Astrocyte of the hippocampus (primary cell): ENCODE data around the gene LIN28B.
"Not testable (repeated sequence)": the region's sequence is repeated elsewhere in the genome, so short reads cannot be mapped to it uniquely, and the experiment has no call there.

ENCODE experiments used
- DNase-seq: peaks from one replicate; pipeline ENCODE4 v3.0.0; 2011; ENCODE audit warnings: low read depth, low spot score

Gene LIN28B

GRCh38 chr6:105013459-105013858 lies 56.6 kb downstream of the LIN28B start:
- DNase-seq = not testable (repeated sequence)

DNA sequence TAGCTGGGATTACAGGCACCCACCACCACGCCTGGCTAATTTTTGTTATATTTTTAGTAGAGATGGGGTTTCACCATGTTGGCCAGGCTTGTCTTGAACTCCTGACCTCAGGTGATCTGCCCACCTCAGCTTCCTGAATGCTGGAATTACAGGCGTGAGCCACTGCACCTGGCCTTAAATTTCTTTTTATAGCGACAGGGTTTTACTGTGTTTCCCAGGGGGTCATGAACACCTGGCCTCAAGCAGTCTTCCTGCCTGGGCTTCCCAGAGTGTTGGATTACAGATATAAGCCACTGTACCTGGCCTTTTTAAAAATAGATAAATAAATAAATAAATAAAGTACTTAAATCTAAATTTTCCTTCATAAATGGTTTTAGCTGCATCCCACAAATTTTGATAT lies 57.5 kb downstream of the LIN28B start:
- no peak for DNase-seq

- peak; percentile 11 for DNase-seq
These were observed 58.0 kb downstream of the LIN28B start for GRCh38 chr6:105014954-105015353.

- DNase-seq = peak; percentile 68
These were observed 58.6 kb downstream of the LIN28B start for GRCh38 chr6:105015482-105015881.

DNA sequence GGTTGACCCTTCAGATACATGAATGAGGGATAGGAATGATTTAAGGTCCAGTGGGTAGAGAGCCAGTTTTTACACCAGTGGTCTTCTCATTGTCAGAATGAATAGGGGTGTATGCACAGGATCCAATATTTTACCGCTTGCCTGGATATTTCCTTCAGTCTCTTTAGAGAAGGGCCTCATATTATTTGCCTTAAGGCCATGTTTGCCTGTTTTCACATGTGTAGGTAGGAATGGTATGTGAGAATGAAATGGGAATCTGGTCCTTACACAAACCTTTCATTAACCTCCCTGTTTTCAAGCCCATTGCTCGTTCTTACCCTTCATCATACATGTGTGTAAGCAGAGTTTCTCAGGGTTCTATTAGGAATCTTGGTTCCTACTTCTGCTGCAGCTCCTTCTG lies 62.4 kb downstream of the LIN28B start:
- DNase-seq = no peak

- no peak for DNase-seq
These were observed 64.5 kb downstream of the LIN28B start for GRCh38 chr6:105021399-105021798.

DNA sequence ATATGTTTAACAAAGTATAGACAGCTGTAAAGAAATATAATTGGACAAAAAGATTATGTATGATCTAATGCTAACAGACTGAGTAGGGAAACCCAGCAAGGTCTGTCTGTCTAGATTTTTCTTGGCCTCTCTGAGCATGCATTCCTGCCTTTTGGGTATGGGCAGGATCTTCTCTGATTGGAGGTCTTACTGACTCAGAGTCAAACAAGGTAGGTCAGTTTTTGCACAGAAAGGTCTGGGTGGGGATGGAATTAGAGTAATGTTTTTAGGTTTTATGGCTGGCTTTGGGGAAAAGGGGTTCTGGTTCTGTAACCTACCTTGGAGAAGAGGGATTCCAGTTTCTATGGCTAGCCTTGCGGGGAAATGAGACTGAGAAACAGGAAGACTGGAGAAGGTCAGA lies 65.5 kb downstream of the LIN28B start:
- no peak for DNase-seq

- DNase-seq = peak; percentile 41
These were observed 67.9 kb downstream of the LIN28B start for GRCh38 chr6:105024803-105025202.

DNA sequence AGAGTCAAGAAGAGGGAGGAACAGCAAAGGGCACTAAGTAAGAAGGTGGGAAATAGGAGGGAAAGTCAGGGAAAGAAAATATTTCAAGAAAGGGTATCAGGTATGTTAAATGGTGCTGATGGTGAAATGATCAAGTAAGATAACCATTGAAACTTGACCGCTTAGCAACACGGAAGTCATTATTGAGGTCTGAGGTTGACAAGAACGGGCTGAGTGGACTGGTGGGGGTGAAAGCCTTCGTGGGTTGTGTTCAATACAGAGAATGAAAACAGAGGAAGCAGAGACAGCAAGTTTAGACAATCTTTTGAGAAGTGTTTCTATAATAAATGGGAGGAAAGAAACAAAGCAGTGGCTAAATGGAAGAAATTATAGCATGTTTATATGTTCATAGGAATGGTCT lies 72.0 kb downstream of the LIN28B start:
- no peak for DNase-seq

- no peak for DNase-seq
These were observed 72.7 kb downstream of the LIN28B start for GRCh38 chr6:105029581-105029980.

- no peak for DNase-seq
These were observed 77.6 kb downstream of the LIN28B start for GRCh38 chr6:105034470-105034869.

GRCh38 chr6:105035299-105035698 lies 78.4 kb downstream of the LIN28B start:
- DNase-seq = no peak

GRCh38 chr6:105036351-105036750 lies 79.4 kb downstream of the LIN28B start:
- DNase-seq = no peak

DNA sequence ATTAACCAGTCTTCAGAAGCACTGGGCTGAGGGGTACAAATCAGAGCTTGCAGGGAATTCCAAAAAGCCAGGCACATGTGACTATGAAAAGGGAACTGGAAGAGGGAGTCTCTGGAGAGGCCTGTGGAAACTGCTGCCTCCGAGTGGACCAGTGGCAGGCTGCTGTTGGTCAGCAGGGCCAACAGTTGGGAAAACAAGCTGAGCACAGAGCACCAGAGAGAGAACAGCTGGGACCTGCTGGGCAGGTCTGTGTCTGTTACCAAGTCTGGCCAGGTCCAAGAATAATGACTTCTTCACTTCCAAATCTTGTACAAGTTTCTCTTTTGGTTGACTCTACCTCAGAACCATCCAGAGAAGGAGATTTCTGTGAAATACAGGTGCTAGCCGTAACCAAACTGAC lies 81.4 kb downstream of the LIN28B start:
- DNase-seq = no peak

- DNase-seq = peak; percentile 28
These were observed 85.0 kb downstream of the LIN28B start for GRCh38 chr6:105041880-105042279.

- DNase-seq = no peak
These were observed 85.7 kb downstream of the LIN28B start for GRCh38 chr6:105042648-105043047.

DNA sequence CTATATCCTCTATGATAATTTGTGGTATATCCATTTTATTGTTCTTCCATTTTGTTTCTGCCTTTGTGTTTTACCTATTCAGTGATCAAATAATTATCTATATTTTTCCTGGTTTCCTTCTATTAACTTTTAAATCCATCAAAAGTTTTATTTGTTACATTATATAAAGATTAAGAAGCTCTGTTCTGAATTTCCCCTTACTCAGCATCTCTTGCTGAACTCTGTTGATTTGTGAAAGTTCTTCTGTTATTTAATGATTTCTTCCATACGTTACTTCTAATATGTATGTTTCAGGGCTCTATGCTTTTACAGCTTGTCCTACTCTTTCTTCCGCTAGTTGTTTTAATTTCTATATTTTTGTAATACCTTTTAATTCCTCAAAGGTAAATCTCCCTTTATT lies 87.1 kb downstream of the LIN28B start:
- no peak for DNase-seq

DNA sequence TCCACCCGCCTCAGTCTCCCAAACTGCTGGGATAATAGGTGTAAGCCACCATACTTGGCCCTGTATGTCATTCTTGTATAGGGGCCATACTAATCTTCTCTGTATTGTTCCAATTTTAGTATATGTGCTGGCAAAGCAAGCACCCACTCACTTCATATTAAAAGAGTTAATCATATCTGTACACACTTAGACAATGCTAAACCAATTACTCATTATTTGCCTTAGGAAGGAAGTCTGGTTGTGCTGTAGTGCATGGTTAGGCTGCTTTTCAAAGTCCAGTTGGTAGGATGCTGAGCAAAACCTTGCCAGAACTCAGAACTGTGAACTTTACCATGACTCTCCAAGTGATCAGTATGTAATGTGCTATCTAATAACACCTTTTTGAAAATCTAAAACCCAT lies 88.6 kb downstream of the LIN28B start:
- no peak for DNase-seq

GRCh38 chr6:105051941-105052471 lies 95.1 kb downstream of the LIN28B start:
- no peak for DNase-seq

- no peak for DNase-seq
These were observed 99.7 kb downstream of the LIN28B start for GRCh38 chr6:105056646-105057045.

GRCh38 chr6:105057160-105057559 lies 100.3 kb downstream of the LIN28B start:
- DNase-seq = no peak

GRCh38 chr6:105058316-105058715 lies 101.4 kb downstream of the LIN28B start:
- no peak for DNase-seq

DNA sequence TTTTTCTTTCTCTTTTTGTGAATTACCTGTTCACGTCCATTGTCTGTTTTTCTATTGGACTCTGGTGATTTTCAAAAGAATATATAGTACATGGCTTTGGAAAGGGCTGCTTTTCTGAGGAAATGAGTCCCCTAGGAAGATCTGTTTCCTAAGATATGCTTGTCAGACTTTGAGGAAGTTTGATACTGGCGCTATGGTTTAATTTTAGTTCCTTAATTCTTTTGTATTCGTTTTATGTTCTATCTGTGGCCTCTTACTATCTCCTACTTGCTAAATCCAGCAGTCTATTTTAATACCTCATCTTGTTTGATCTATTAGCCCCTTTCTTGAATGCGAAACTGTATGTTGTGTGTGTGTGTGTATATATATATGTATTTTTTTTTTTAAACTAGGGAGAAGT lies 101.9 kb downstream of the LIN28B start:
- DNase-seq = no peak

DNA sequence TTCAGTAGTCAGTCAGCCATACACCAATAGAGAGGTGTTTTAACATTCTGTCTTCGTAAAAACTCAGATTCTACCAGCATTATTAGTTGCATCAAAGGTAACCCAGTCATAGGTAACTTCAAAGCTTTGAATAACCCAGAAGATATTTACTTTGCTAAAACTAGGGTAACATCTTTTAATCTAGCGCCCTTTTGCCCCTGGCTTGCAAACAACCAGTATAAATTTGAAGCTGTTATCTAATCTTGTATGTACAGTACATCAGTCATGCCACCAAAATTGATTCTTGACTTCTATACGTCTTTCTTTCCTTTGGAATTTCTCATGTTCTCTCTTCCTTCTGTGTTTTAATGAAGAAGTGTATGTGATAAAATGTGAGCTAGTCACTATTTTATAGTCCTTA lies 109.3 kb downstream of the LIN28B start:
- no peak for DNase-seq
